Renal cortex interstitium (tissue), 15 donors: ENCODE results near the gene RAB9B. TPM values are rescaled to one million over a fixed set of nuclear protein-coding genes. Genes with fewer than 3 reads are reported as not detected.

Experiments
- DNase-seq, 11 donors: peaks; one replicate each; pipeline ENCODE4 v3.0.0-alpha.2; 2013; ENCODE audit warnings: low read depth in 9 of 11, low spot score in 4 of 11; ENCODE audit errors: extremely low read depth in 1 of 11
- long read RNA-seq, 16 experiments: transcript quantifications; one replicate each; lab custom pipeline, GENCODE V29; 2026
- polyA plus RNA-seq, 3 donors: library from polyadenylated mRNA; unstranded; fragments of 120-200 nt; gene quantifications; one replicate each; pipeline ENCODE4 v1.2.1, GENCODE V29; 2013; ENCODE audit not compliant: insufficient read length in 3 of 3

Gene RAB9B, protein sequence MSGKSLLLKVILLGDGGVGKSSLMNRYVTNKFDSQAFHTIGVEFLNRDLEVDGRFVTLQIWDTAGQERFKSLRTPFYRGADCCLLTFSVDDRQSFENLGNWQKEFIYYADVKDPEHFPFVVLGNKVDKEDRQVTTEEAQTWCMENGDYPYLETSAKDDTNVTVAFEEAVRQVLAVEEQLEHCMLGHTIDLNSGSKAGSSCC
- polyA plus RNA-seq, result 1 to 10 TPM; 2.3 to 2.6 (median 2.4) TPM
- long read RNA-seq, donor 1, partial matches to known transcripts, result 0 of 2 reads
- long read RNA-seq, donor 1, other reads (novel, unspliced or antisense), result 0 of 2 reads
- long read RNA-seq, donor 2, partial matches to known transcripts, result 0 of 7 reads
- long read RNA-seq, donor 2, other reads (novel, unspliced or antisense), result 6 of 7 reads
- long read RNA-seq, donor 3, result 0 reads
- long read RNA-seq, donor 4, result 0 reads
- long read RNA-seq, donor 5, partial matches to known transcripts, result 0 of 1 reads
- long read RNA-seq, donor 5, other reads (novel, unspliced or antisense), result 0 of 1 reads
- long read RNA-seq, donor 6, result 0 reads
- long read RNA-seq, donor 7, result 0 reads
- long read RNA-seq, donor 8, partial matches to known transcripts, result 0 of 1 reads
- long read RNA-seq, donor 8, other reads (novel, unspliced or antisense), result 0 of 1 reads
- long read RNA-seq, donor 9, partial matches to known transcripts, result 0 of 3 reads
- long read RNA-seq, donor 9, other reads (novel, unspliced or antisense), result 0 of 3 reads
- long read RNA-seq, donor 10, result 0 reads
- long read RNA-seq, donor 11, partial matches to known transcripts, result 0 of 1 reads
- long read RNA-seq, donor 11, other reads (novel, unspliced or antisense), result 0 of 1 reads
- long read RNA-seq, donor 12, result 0 reads
- long read RNA-seq, donor 13, partial matches to known transcripts, result 0 of 1 reads
- long read RNA-seq, donor 13, other reads (novel, unspliced or antisense), result 0 of 1 reads
- long read RNA-seq, donor 14, partial matches to known transcripts, result 0 of 1 reads
- long read RNA-seq, donor 14, other reads (novel, unspliced or antisense), result 0 of 1 reads
- long read RNA-seq, donor 15, result 0 reads
- long read RNA-seq, donor 16, partial matches to known transcripts, result 0 of 2 reads
- long read RNA-seq, donor 16, other reads (novel, unspliced or antisense), result 0 of 2 reads

- peak in 7 of 11 donors; percentile 0 to 36 (median 28) for DNase-seq
Measured at GRCh38 chrX:103831803-103832544, at the start of gene RAB9B. RAB9B (minus strand) TSS chrX:103832257; CDS start chrX:103825784, 6,473 bp downstream.

DNA sequence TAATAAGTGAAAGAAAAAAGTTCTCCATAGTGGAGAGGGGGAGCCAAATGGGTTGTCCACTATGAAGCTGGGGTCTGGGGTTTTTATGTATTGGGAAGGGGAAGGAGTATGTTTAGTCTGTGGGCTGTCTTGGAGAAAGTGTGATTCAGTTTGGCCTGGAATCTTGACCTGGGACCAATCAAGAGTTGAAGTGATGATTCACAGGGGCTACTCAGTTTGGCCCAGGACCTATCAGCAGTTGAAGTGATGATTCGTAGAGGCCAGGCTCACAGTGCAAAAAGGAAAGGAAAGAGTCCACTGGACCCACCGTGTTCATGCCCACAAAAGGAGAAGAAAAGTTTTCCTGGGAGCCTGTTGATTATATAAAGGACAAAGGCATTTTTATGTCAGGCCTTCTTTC, 47.3 kb upstream of the RAB9B start:
- no peak for DNase-seq

DNA sequence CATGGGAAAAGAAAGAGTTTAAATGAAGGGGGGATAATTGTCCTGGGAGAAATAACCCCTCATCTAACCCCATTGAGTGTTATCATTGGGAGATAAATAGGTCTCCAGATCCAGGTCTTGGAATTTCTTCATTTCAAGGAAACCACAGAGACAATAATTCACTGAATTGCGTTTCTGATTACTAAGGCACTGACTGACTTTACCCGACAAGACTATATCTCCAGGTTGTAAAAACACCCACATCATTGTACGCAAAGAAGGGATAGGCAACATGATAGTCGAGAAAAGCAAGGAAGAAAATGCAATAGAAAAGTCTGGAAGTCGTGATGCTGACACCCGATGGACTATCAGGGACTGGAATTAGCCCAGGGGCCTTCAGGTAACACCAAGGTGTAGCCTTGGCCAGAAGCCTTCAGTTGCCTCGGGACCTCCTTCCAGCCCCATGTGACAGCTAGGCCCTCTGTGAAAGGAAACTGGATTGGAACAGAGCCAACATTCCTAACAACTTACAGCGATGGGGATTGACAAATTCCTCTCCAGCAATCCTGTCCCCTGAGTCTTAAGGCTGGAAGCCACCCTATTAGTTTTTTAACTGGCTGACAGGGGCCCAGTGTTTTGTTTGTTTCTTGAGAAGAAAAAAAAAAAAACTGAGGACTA, 46.5 kb upstream of the RAB9B start:
- DNase-seq, result peak in 1 of 11 donors; percentile 2

DNA sequence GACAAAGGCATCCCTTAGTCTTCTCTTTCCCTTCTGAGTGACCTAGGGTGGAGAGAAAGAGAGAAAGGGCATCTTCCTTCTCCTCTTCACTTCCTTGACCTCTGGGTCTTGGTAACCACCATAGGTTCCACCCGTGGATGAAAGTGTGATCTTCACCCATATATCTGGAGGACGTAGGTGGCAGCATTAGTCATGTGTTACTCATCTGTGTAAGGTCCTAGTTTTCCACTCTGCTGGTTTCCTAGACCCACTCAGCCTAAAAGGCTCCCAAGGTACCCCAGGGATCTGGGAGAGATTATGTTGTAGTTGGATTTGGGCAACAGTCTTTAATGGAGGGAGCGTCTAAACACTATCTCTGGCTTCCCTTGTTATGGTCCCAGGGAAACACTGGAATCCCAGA, 45.5 kb upstream of the RAB9B start:
- DNase-seq, result no peak

DNA sequence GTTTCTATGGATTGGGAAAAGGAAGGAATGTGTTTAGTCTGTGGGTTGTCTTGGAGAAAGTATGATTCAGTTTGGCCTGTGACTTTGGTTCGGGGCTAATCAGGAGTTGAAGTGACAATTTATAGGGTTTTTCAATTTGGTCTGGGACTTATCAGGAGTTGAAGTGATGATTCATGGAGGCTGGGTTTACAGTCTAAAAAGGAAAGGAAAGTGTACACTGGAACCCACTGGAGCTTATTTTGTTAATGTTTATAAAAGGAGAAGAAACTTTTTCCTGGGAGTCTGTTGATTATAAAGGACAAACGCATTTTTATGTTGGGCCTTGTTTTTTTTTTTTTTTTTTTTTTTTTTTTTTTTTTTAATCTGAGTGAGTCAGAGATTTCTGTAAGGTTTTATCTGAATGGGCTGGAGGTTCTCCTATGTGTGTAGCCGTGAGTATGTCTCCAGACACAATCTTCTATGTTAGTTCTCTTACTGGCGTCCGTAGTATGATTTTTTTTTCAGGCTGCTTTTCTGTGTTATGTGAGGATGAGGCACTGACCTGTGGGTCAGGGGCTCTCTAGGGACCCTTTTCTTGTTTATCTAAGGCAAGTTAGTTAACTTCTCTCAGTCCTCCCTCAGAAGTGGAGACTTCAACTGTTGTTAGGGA, 33.0 kb upstream of the RAB9B start:
- no peak for DNase-seq

- DNase-seq, result no peak
Measured at GRCh38 chrX:103864149-103864548, 32.1 kb upstream of the RAB9B start.

- DNase-seq, result no peak
Measured at GRCh38 chrX:103861200-103861599, 29.1 kb upstream of the RAB9B start.

GRCh38 chrX:103849558-103849957, 17.5 kb upstream of the RAB9B start:
- DNase-seq, result peak in 1 of 11 donors; percentile 2

GRCh38 chrX:103847174-103847870, 15.3 kb upstream of the RAB9B start:
- no peak for DNase-seq

DNA sequence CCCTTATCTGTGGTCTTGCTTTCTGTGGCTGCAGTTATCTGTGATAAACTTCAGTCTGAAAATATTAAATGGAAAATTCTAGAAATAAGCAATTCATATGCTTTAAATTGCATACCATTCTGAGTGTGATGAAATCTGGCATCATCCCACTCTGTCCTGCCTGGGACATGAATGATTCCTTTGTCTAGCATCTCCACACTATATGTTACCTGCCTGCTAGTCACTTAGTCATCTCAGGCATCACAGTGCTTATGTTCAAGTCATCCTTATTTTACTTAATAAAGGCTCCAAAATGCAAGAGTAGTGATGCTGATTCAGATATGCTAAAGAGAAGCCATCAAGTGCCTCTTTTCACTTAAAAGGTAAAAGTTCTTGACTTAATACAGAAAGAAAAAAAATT, 14.3 kb upstream of the RAB9B start:
- DNase-seq, result no peak

- DNase-seq, result peak in 8 of 11 donors; percentile 16 to 46 (median 34)
Measured at GRCh38 chrX:103845165-103845653, 13.2 kb upstream of the RAB9B start.

DNA sequence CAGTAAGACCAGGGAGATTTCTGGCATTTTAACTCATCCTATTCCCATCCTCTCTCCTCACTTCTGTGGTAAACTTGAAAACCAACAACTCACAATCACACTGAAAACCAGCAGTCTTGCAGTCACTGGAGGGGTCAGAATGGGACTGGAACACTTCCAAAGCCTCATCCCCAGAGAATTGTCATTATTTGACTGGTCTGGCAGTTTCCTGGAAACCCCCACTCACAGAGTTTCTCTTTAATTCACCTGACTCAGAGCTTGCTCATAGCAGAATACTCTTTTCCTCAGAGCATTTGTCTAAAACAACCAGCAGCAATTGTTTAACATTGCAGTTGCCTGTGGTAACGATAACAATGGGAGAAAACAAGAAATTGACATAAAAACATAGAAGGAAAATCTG, 7.3 kb upstream of the RAB9B start:
- DNase-seq, result no peak

DNA sequence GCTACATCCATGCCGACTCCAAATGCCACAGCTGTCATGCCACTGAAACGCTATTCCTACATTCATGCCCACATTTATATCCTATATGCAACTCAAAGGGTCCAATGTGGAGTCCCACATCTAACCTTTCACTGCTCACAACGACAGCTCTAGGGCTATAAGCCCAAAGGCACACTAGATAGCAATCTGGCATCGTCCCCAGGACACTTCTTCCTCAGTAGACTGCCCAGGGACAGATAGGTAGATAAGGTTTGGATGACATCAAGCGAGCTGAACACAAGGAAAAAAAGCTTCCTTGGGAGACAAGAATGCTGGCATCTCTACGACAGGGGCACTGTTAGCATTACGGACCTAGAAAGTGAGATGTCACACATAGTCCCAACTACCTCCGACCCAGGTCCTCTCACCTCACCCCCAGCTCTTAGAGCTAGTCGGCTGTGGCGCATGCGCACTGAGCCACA, 685 bp downstream of the RAB9B start:
- peak in 2 of 11 donors; percentile 28 to 32 for DNase-seq

DNA sequence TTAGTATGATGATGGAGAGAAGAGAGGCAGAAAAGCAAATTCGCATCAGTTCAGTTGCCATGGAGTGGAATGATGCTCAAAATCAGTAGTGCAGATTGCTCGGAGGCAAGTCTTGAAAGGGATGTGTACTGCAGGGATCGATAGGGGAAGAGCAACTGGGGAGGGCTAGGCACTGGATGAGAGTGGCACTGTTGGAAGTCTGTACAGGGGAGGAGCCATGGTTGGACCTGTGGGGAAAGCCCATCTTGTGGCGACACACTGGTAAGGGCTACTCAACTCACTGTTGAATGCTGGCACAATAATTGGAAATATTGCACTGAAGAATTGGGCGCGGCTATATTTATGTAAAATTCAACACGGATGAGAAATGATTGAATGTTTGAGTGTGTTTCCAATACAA, 1.2 kb downstream of the RAB9B start:
- no peak for DNase-seq

- no peak for DNase-seq
Measured at GRCh38 chrX:103828529-103828928, 3.5 kb downstream of the RAB9B start.

GRCh38 chrX:103825881-103826280, 6.2 kb downstream of the RAB9B start:
- DNase-seq, result no peak

- DNase-seq, result no peak
Measured at GRCh38 chrX:103823591-103823990, 8.5 kb downstream of the RAB9B start.
